ENCODE measurements around the gene ANK3. TPM values are rescaled to one million over a fixed set of nuclear protein-coding genes. Genes with fewer than 3 reads are reported as not detected.

Gene ANK3
- total RNA-seq, 2 experiments from 2014 or later = 60.5 to 61.9 TPM

- intact Hi-C loops (cut with DNase I, micrococcal nuclease) = no loop called here
- no peak overlapping the region for H3K27ac Mint-ChIP-seq
- TF ChIP-seq, protein P1, sequence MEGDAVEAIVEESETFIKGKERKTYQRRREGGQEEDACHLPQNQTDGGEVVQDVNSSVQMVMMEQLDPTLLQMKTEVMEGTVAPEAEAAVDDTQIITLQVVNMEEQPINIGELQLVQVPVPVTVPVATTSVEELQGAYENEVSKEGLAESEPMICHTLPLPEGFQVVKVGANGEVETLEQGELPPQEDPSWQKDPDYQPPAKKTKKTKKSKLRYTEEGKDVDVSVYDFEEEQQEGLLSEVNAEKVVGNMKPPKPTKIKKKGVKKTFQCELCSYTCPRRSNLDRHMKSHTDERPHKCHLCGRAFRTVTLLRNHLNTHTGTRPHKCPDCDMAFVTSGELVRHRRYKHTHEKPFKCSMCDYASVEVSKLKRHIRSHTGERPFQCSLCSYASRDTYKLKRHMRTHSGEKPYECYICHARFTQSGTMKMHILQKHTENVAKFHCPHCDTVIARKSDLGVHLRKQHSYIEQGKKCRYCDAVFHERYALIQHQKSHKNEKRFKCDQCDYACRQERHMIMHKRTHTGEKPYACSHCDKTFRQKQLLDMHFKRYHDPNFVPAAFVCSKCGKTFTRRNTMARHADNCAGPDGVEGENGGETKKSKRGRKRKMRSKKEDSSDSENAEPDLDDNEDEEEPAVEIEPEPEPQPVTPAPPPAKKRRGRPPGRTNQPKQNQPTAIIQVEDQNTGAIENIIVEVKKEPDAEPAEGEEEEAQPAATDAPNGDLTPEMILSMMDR (IDR thresholded peaks at IDR 0.05) = no peak
- Histone ChIP-seq H3K27ac (ENCODE audit: low read depth in 1 of 2, low read length in 2 of 2) (no peak overlapping the region), H3K36me3 (ENCODE audit: insufficient read depth, low read length) (no peaks in the 10 kb centered on the region), H3K27me3 (ENCODE audit: control insufficient read depth in 1 of 2, insufficient read depth in 2 of 2, low read length in 2 of 2) (no peaks in the 10 kb centered on the region), H3K4me3 (ENCODE audit: low read length) (no peak overlapping the region), H3K4me1 (ENCODE audit: insufficient read depth, low read length) (no peaks in the 10 kb centered on the region), H3K9me3 (ENCODE audit: control insufficient read depth in 1 of 2, insufficient read depth in 1 of 2, low read length in 2 of 2) (no peaks in the 10 kb centered on the region)
- ChIA-PET CTCF (no interaction called here), POLR2A (no interaction called here)
- peaks cover 13% of the 10 kb centered on the region for H3K36me3 Mint-ChIP-seq (ENCODE audit: low read depth)
- no peaks in the 10 kb centered on the region for H3K4me1 Mint-ChIP-seq (ENCODE audit: low read depth)
- no peaks in the 10 kb centered on the region for H3K9me3 Mint-ChIP-seq
- ATAC-seq (ENCODE audit: poor library complexity) (no peak), DNase-seq (no peak)
- H3K27me3 Mint-ChIP-seq = no peaks in the 10 kb centered on the region
- H3K4me3 Mint-ChIP-seq = no peak overlapping the region
Observed at GRCh38 chr10:60334991-60335390, 54.7 kb downstream of the ANK3 start.

DNA sequence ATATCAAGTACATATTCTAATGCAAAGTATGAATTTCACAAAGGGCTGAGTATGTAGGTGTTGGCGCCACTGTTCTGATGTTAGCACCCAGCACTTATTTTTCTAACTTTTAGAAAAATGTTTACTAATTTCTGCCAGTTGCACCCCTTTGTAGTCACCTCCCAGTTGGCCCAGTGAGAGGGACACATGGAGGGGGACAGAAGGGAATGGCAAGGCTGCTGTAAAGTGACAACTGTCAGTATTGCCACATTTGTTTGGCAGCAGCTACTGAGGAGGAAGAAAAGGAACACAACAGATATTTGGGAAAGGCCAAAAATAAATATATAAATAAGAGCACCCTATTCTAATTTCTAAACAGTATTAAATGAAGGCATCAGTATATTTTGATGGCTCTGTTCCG, 57.3 kb downstream of the ANK3 start:
- DNase-seq = no peak
- no peaks in the 10 kb centered on the region for H3K27me3 Mint-ChIP-seq
- Histone ChIP-seq H3K9me3 (ENCODE audit: control insufficient read depth in 1 of 2, insufficient read depth in 1 of 2, low read length in 2 of 2) (no peaks in the 10 kb centered on the region), H3K4me1 (ENCODE audit: insufficient read depth, low read length) (no peaks in the 10 kb centered on the region), H3K27ac (ENCODE audit: low read depth in 1 of 2, low read length in 2 of 2) (no peak overlapping the region), H3K36me3 (ENCODE audit: insufficient read depth, low read length) (no peaks in the 10 kb centered on the region), H3K27me3 (ENCODE audit: control insufficient read depth in 1 of 2, insufficient read depth in 2 of 2, low read length in 2 of 2) (no peaks in the 10 kb centered on the region), H3K4me3 (ENCODE audit: low read length) (no peak overlapping the region)
- ChIA-PET CTCF (no interaction called here), POLR2A (no interaction called here)
- TF ChIP-seq, protein P1 (IDR thresholded peaks at IDR 0.05) = no peak
- H3K27ac Mint-ChIP-seq = no peak overlapping the region
- peaks cover 20% of the 10 kb centered on the region for H3K36me3 Mint-ChIP-seq (ENCODE audit: low read depth)
- no peaks in the 10 kb centered on the region for H3K4me1 Mint-ChIP-seq (ENCODE audit: low read depth)
- no peak for ATAC-seq (ENCODE audit: poor library complexity)
- no peak overlapping the region for H3K4me3 Mint-ChIP-seq
- no peaks in the 10 kb centered on the region for H3K9me3 Mint-ChIP-seq
- intact Hi-C loops (cut with DNase I, micrococcal nuclease) = no loop called here

DNA sequence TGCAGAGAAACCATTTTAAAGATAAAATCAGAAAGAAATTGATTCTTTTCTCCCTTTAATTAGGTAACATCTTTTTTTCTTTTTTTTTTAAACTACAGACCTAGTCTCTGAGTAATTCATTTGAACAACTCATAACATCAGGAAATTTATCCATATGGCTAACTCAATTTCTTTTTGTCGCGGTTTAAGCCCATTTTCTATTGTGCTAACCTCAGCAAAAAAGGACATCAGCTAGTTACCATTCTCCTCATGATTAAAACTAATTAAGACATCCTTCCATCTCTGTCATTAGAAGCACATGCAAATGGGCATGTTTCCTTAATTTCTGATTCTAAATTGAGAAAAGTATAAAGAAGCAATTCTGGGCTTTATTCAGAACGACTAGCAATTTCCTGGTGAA, 57.8 kb downstream of the ANK3 start:
- intact Hi-C loops (cut with DNase I, micrococcal nuclease) = no loop called here

More for the DNA sequence above, 57.8 kb downstream of the ANK3 start:
- CTCF ChIA-PET = no interaction called here
- DNase-seq (no peak), ATAC-seq (ENCODE audit: poor library complexity) (no peak)
- POLR2A ChIA-PET = no interaction called here
- Mint-ChIP-seq H3K4me3 (no peak overlapping the region), H3K27ac (no peak overlapping the region), H3K4me1 (ENCODE audit: low read depth) (no peaks in the 10 kb centered on the region), H3K27me3 (no peaks in the 10 kb centered on the region), H3K36me3 (ENCODE audit: low read depth) (peaks cover 15% of the 10 kb centered on the region), H3K9me3 (no peaks in the 10 kb centered on the region)
- Histone ChIP-seq H3K36me3 (ENCODE audit: insufficient read depth, low read length) (no peaks in the 10 kb centered on the region), H3K27ac (ENCODE audit: low read depth in 1 of 2, low read length in 2 of 2) (no peak overlapping the region), H3K27me3 (ENCODE audit: control insufficient read depth in 1 of 2, insufficient read depth in 2 of 2, low read length in 2 of 2) (no peaks in the 10 kb centered on the region), H3K4me3 (ENCODE audit: low read length) (no peak overlapping the region), H3K4me1 (ENCODE audit: insufficient read depth, low read length) (no peaks in the 10 kb centered on the region), H3K9me3 (ENCODE audit: control insufficient read depth in 1 of 2, insufficient read depth in 1 of 2, low read length in 2 of 2) (no peaks in the 10 kb centered on the region)
- TF ChIP-seq, protein P1 (IDR thresholded peaks at IDR 0.05) = no peak
